Thyroid gland (tissue), 4 donors: ENCODE results near the gene STK33. TPM values are rescaled to one million over a fixed set of nuclear protein-coding genes. Genes with fewer than 3 reads are reported as not detected.

Source experiments
- DNase-seq, 2 donors: peaks; one replicate each; pipeline ENCODE4 v3.0.0-alpha.2; 2019
- H3K27ac ChIP-seq, 3 donors: fragments of 200-600 bp; sonication (generic); 1 replicate in 2 of 3; 2 replicates in 1 of 3; pipeline ENCODE4 v1.5.1; 2016 to 2019; ENCODE audit warnings: mild to moderate bottlenecking in 1 of 3, moderate library complexity in 1 of 3
- H3K27me3 ChIP-seq: fragments of 200-600 bp; sonication (generic); one replicate; pipeline ENCODE4 v1.5.1; 2019
- H3K36me3 ChIP-seq, 2 donors: fragments of 200-600 bp; sonication (generic); one replicate each; pipeline ENCODE4 v1.5.1; 2016 to 2019
- H3K4me1 ChIP-seq, 2 donors: fragments of 200-600 bp; sonication (generic); one replicate each; pipeline ENCODE4 v1.5.1; 2017 to 2019
- H3K4me3 ChIP-seq, 3 donors: fragments of 200-600 bp; sonication (generic); replicated peaks in 1 of 3; 1 replicate in 2 of 3; 2 replicates in 1 of 3; pipeline ENCODE4 v1.5.1; 2016; ENCODE audit warnings: mild to moderate bottlenecking in 1 of 3
- H3K9me3 ChIP-seq: fragments of 200-600 bp; sonication (generic); one replicate; pipeline ENCODE4 v1.5.1; 2017
- CTCF ChIP-seq, 6 experiments: fragments of 200-600 bp in 3 of 6; fragments of 450-650 bp in 3 of 6; sonication (generic) in 3 of 6; IDR thresholded peaks; one replicate each; pipeline ENCODE4 v1.5.1; 2016 to 2019; ENCODE audit warnings: antibody characterized with exemption in 6 of 6, mild to moderate bottlenecking in 2 of 6, inconsistent platforms in 1 of 6, moderate library complexity in 1 of 6
- POLR2A ChIP-seq, 2 donors: fragments of 450-650 bp; IDR thresholded peaks; one replicate each; pipeline ENCODE4 v1.6.1; 2017; ENCODE audit warnings: antibody characterized with exemption in 2 of 2, mild to moderate bottlenecking in 2 of 2, moderate library complexity in 1 of 2
- WGBS, 2 donors: methylation state at CpG; one replicate each; pipeline ENCODE4 v1.1.5; 2017; 5-methylcytosine and 5-hydroxymethylcytosine counted together
- intact Hi-C: fragments of 100-400 bp; cut with DNase I; formaldehyde crosslinking; loops from one replicate; pipeline ENCODE4 v1.15.1; 2023
- total RNA-seq, 4 donors: library from RNA; depleted of rRNA; stranded (reverse); fragments of >200 nt; gene quantifications; one replicate each; pipeline ENCODE4 v1.2.3, GENCODE V29; 2016

STK33 gene
- total RNA-seq, 4 donors from 2014 or later = 29.3 to 49.8 (median 39.9) TPM

- DNase-seq = no peak
- no peaks in the 10 kb centered on the region for H3K4me1 ChIP-seq
- intact Hi-C loops = no loop called here
- H3K27me3 ChIP-seq = no peaks in the 10 kb centered on the region
- H3K4me3 ChIP-seq = no peak overlapping the region
- no peak overlapping the region for H3K27ac ChIP-seq
- H3K36me3 ChIP-seq = no peaks in the 10 kb centered on the region
- WGBS, 2 donors = 90 to 100% methylated on average over 2 of the region's 2 CpGs
- TF ChIP-seq CTCF (IDR thresholded peaks at IDR 0.05) (no peak), POLR2A (IDR thresholded peaks at IDR 0.05) (no peak)
- H3K9me3 ChIP-seq = no peaks in the 10 kb centered on the region
These were observed 246.1 kb downstream of the STK33 start for GRCh38 chr11:8347978-8348377.

- intact Hi-C loops = no loop called here
- Histone ChIP-seq H3K27ac (no peak overlapping the region), H3K4me1 (no peaks in the 10 kb centered on the region), H3K9me3 (no peaks in the 10 kb centered on the region), H3K4me3 (no peak overlapping the region), H3K36me3 (no peaks in the 10 kb centered on the region), H3K27me3 (no peaks in the 10 kb centered on the region)
- no peak for DNase-seq
- TF ChIP-seq CTCF (IDR thresholded peaks at IDR 0.05) = no peak
- no peak for TF ChIP-seq POLR2A (IDR thresholded peaks at IDR 0.05)
- 94 to 95% methylated on average over 16 of the region's 16 CpGs for WGBS, 2 donors
These were observed 247.8 kb downstream of the STK33 start for GRCh38 chr11:8346157-8346755.

- DNase-seq = no peak
- Histone ChIP-seq H3K36me3 (no peaks in the 10 kb centered on the region), H3K27me3 (no peaks in the 10 kb centered on the region), H3K9me3 (no peaks in the 10 kb centered on the region), H3K27ac (no peak overlapping the region), H3K4me3 (no peak overlapping the region), H3K4me1 (no peaks in the 10 kb centered on the region)
- 88 to 91% methylated on average over 11 of the region's 11 CpGs for WGBS, 2 donors
- TF ChIP-seq CTCF (IDR thresholded peaks at IDR 0.05) = no peak
- intact Hi-C loops = no loop called here
These were observed 248.8 kb downstream of the STK33 start for GRCh38 chr11:8345179-8345578.

- H3K36me3 ChIP-seq = no peaks in the 10 kb centered on the region
- no peak overlapping the region for H3K4me3 ChIP-seq
- DNase-seq = no peak
- no peak overlapping the region for H3K27ac ChIP-seq
- 79 to 81% methylated on average over 3 of the region's 3 CpGs for WGBS, 2 donors
- TF ChIP-seq CTCF (IDR thresholded peaks at IDR 0.05) = no peak
- TF ChIP-seq POLR2A (IDR thresholded peaks at IDR 0.05) = no peak
- no peaks in the 10 kb centered on the region for H3K27me3 ChIP-seq
- H3K4me1 ChIP-seq = no peaks in the 10 kb centered on the region
- no peaks in the 10 kb centered on the region for H3K9me3 ChIP-seq
- intact Hi-C loops = no loop called here
These were observed 249.7 kb downstream of the STK33 start for GRCh38 chr11:8344346-8344745.

GRCh38 chr11:8342821-8343681 is 251.0 kb downstream of the STK33 start:
- no peaks in the 10 kb centered on the region for H3K4me1 ChIP-seq
- H3K27ac ChIP-seq = no peak overlapping the region
- H3K9me3 ChIP-seq = no peaks in the 10 kb centered on the region
- no peak for DNase-seq
- 71 to 76% methylated on average over 18 of the region's 18 CpGs for WGBS, 2 donors
- H3K4me3 ChIP-seq = no peak overlapping the region
- TF ChIP-seq POLR2A (IDR thresholded peaks at IDR 0.05) (no peak), CTCF (IDR thresholded peaks at IDR 0.05) (no peak)
- H3K27me3 ChIP-seq = no peaks in the 10 kb centered on the region
- intact Hi-C loops = no loop called here
- no peaks in the 10 kb centered on the region for H3K36me3 ChIP-seq
